Measurements from ENCODE around the gene TSC1.

Gene TSC1

GRCh38 chr9:132842124-132843044 is 102.0 kb downstream of the TSC1 start:
- Mint-ChIP-seq H3K27ac (no peak overlapping the region), H3K4me3 (no peak overlapping the region), H3K27me3 (ENCODE audit: low read depth) (no peaks in the 10 kb centered on the region), H3K36me3 (ENCODE audit: low read depth) (no peaks in the 10 kb centered on the region), H3K4me1 (ENCODE audit: low read depth) (no peaks in the 10 kb centered on the region), H3K9me3 (no peaks in the 10 kb centered on the region)
- DNase-seq (ENCODE audit: low spot score) = no peak
